GM10266 (cell line): ENCODE measurements around the gene SLC9A1.

Experiments used
- DNase-seq: peaks from one replicate; pipeline ENCODE4 v3.0.0; 2012; ENCODE audit errors: extremely low spot score
- TF ChIP-seq, protein P1 (sequence below): IDR thresholded peaks from 2 replicates; pipeline ENCODE4 v1.5.1; 2012; ENCODE audit warnings: mild to moderate bottlenecking, low read depth; ENCODE audit not compliant: control insufficient read depth, insufficient read depth; ENCODE audit errors: missing control alignments

The SLC9A1 gene

DNA sequence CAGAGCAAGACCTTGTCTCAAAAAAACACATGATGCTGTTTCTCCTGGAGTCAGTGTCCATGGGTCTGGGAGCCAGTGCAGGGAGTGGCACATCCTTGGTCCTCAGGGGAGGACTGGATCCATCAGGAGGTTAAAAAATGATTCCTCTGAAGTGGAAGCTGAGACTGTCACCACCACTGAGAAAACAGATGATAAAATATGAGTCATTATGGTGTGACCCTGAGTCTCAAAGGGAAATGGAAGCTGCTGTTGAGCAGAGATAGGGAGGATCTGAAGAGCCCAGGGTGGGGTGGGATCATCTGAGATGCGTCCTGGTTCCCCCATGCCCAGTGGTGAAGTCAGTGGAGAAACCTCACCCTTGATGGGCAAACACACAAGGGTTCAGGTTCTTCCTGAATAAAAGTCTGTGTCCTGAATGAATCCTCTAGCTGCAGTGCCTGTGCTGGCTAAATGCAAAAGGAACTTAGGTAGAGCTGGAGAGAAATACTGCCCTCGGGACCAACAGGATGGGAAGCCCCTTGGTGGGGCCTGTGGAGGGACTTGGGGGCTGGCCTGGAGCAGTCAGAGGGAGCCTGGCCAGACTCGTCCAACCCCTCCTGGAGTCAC, 80.6 kb downstream of the SLC9A1 start:
- DNase-seq, result no peak
- TF ChIP-seq, protein P1, sequence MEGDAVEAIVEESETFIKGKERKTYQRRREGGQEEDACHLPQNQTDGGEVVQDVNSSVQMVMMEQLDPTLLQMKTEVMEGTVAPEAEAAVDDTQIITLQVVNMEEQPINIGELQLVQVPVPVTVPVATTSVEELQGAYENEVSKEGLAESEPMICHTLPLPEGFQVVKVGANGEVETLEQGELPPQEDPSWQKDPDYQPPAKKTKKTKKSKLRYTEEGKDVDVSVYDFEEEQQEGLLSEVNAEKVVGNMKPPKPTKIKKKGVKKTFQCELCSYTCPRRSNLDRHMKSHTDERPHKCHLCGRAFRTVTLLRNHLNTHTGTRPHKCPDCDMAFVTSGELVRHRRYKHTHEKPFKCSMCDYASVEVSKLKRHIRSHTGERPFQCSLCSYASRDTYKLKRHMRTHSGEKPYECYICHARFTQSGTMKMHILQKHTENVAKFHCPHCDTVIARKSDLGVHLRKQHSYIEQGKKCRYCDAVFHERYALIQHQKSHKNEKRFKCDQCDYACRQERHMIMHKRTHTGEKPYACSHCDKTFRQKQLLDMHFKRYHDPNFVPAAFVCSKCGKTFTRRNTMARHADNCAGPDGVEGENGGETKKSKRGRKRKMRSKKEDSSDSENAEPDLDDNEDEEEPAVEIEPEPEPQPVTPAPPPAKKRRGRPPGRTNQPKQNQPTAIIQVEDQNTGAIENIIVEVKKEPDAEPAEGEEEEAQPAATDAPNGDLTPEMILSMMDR, result no peak

DNA sequence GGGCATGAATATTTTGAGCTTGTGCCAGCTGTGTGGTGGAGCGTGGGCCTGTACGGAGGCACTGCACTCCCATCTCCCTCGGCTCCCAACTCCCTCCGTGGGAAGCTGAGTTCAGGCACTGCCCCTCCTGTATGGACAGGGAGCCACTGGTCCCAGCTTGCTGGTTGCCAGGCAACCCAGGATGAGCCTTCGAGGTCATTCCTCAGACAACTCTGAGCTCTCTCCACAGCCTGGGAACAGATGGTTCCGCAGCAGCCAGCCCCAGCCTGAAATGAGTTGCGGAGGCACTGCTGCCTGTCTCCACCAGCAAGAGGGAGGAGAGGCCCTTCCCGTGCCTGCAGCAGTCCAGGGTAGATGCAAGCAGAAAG, 83.9 kb downstream of the SLC9A1 start:
- no peak for DNase-seq
- TF ChIP-seq, protein P1, result no peak

DNA sequence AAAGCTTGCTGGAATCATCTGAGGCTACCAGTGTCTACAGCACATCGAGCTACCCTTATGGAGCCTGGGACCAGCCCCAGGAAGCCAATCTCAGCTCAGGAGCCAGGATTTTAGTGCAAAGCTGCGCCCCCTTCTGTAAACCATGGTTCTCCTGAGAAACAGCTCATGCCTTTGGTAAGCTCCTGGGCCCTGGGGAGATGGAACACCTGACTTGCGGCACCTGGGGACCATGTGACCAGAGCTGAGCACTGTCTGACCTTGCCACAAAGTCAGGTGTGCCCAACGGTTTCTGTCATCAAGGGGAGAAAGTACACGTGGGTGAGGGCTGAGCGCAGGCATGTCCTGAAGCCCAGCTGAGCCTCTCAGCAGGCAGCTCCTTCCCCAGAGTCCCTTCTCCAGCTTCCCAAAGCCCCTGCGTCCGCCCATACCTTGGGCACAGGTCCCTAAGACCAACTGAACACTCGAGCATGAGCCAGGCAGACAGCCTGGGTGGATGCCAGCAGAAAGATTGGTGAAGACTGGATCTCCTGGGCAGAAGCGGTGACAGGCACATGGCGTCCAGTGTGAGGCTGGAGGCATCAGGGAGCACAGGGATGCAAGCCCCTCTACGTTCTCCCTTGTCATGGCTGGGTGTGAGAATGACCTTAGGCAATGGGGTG, 84.4 kb downstream of the SLC9A1 start:
- no peak for DNase-seq
- TF ChIP-seq, protein P1, result no peak

- TF ChIP-seq, protein P1, result no peak
- DNase-seq, result no peak
Observed at GRCh38 chr1:27068922-27069321, 86.0 kb downstream of the SLC9A1 start.

GRCh38 chr1:27065999-27066630, 88.8 kb downstream of the SLC9A1 start:
- TF ChIP-seq, protein P1, result no peak
- DNase-seq, result no peak

DNA sequence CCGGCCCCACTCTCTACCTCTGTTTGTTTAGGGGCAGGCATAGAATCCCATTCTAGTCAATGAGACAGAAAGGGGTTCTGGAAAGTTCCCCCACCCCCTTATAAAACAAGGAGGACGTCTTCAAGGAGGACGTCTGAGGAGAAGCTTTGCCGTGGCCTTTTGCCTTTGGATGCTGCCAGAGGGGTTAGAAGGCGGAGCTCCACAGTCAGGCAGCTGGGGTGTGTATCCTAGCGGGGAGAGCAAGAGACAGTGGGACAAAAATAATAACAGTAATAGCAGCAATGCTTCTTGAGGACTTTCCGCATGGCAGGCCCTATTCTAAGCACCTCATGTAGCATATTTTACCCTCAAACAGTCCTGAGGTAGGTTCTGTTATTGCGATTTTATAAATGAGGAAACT, 94.0 kb downstream of the SLC9A1 start:
- no peak for DNase-seq
- TF ChIP-seq, protein P1, result no peak
